Activated naive CD8-positive, alpha-beta T cell treated with anti-CD3 and anti-CD28 coated beads, Interleukin-2, amount 50 U/mL, for 24 hours (primary cell): ENCODE results near the gene HTR1E.
"Not testable (repeated sequence)": the region's sequence is repeated elsewhere in the genome, so short reads cannot be mapped to it uniquely, and the experiment has no call there.

ENCODE experiments used
- ATAC-seq: fragments of 150-1000 bp; cut with Tn5 transposase; one replicate; pipeline ENCODE4 v1.10.0; 2021
- DNase-seq: peaks from one replicate; pipeline ENCODE4 v3.0.0; 2021
- H3K27ac Mint-ChIP-seq: one replicate; pipeline ENCODE4 v1.8.0; 2021; ENCODE audit warnings: mild to moderate bottlenecking, mixed read lengths
- H3K27me3 Mint-ChIP-seq: one replicate; pipeline ENCODE4 v1.8.0; 2021; ENCODE audit warnings: mixed read lengths
- H3K36me3 Mint-ChIP-seq: one replicate; pipeline ENCODE4 v1.8.0; 2021; ENCODE audit warnings: low read depth, mixed read lengths
- H3K4me1 Mint-ChIP-seq: one replicate; pipeline ENCODE4 v1.8.0; 2021; ENCODE audit warnings: mixed read lengths
- H3K4me3 Mint-ChIP-seq: one replicate; pipeline ENCODE4 v1.8.0; 2021; ENCODE audit warnings: mild to moderate bottlenecking, moderate library complexity, mixed read lengths
- H3K9me3 Mint-ChIP-seq: one replicate; pipeline ENCODE4 v1.8.0; 2021; ENCODE audit warnings: mixed read lengths

Gene HTR1E

DNA sequence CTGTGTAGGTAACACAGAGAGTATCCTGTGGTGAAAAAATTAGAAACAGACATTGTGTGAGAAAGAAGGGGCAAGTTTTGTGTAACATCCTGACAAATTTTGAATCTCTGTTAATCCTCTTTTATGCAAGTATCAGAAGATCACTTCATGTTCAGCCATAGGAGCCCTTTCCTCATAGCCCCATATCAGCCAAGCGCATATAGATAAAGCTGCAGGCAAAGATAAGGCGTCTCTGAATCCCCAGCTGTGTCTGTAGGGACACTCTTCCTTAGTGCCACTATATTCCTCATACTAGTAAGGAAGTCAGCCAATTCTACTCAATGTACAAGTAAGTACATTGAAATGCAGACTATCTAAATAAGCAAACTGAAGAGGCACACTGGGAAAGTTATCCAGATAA, 22.3 kb downstream of the HTR1E start:
- ATAC-seq (no peak), DNase-seq (no peak)
- no peak overlapping the region for H3K27ac Mint-ChIP-seq
- H3K36me3 Mint-ChIP-seq = no peaks in the 10 kb centered on the region
- H3K27me3 Mint-ChIP-seq = peaks cover 3% of the 10 kb centered on the region
- no peaks in the 10 kb centered on the region for H3K4me1 Mint-ChIP-seq
- H3K9me3 Mint-ChIP-seq = no peaks in the 10 kb centered on the region
- H3K4me3 Mint-ChIP-seq = no peak overlapping the region

DNA sequence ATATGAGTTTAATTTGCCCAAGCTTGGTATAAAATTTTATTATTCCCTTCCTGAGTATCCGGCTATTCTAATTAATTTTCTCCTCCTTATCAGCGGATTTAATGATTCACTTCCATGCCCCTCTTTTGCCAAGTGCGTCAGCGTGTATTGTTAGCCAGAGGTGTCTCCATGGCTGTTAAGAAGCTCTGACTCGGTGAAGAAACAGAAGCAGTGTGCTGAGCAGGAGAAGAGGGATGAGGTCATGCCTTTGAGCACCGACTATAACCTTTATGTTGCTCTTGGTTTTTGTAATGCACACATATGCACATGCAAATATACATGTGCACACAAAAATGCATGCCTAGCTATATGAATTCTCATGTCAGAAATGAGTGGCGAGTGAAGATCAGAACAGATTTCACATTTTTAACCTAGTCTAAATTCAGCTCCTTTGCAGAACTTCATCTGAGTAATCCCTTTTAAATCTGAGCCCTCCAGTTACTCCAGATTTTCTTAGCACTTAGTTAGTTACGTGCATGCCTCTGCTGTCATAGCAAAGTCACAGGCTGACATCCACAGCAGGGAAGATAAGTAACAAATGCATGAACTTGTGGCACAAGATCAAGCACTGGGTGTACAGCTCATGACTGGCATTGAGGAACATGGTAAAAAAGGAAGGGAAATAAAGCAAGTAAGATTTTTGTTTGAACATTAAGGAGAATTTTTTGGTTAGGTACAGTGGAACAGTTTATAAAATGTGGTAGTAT, 24.3 kb downstream of the HTR1E start:
- ATAC-seq = no peak

DNA sequence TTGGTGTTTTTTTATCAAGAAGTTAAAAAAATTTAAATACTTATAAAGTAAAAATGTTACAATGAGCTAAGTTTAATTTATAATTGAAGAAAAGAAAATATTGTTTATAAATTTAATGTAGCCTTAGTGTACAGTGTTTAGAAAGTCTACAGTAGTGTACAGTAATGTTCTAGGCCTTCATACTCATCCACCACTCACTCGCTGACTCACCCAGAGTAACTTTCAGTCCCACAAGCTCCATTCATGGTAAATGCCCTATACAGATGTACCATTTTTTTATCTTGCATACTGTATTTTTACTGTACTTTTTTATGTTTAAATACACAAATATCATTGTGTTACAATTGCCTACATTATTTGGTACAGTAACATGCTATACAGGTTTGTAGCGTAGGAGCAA, 26.0 kb downstream of the HTR1E start:
- Mint-ChIP-seq H3K27ac (no peak overlapping the region), H3K36me3 (no peaks in the 10 kb centered on the region), H3K4me3 (no peak overlapping the region), H3K9me3 (no peaks in the 10 kb centered on the region), H3K4me1 (no peaks in the 10 kb centered on the region), H3K27me3 (peaks cover 7% of the 10 kb centered on the region)
- DNase-seq = no peak
- ATAC-seq = no peak

More for the DNA sequence above, 24.3 kb downstream of the HTR1E start:
- DNase-seq = no peak
- no peaks in the 10 kb centered on the region for H3K36me3 Mint-ChIP-seq
- peaks cover 7% of the 10 kb centered on the region for H3K27me3 Mint-ChIP-seq
- H3K4me3 Mint-ChIP-seq = no peak overlapping the region
- no peaks in the 10 kb centered on the region for H3K9me3 Mint-ChIP-seq
- no peak overlapping the region for H3K27ac Mint-ChIP-seq
- H3K4me1 Mint-ChIP-seq = no peaks in the 10 kb centered on the region

DNA sequence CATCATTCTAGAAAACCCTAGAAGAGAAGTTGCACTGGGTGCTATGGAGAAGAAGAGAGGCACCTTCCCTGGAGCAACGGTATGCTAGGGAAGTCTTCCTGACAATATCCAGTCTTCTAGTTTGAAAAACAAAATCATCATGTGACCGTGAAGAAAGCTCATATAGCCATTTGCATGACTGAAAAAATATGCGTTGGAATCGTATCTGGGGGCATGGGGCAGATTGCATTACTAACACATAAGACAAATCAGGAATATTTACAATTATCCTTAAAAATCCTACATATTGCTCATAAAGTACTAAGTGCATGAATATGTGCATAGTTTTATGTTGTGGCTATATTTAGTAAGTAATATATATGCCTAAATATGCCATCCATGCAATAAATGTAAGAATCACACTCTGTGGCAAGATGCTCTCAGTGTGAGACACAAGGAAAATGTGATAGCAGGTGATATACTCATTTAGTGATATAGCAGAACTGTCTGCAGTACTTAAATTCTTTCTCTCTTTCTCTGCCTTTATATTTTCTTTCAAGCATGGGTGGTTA, 26.8 kb downstream of the HTR1E start:
- H3K27me3 Mint-ChIP-seq = peaks cover 7% of the 10 kb centered on the region
- ATAC-seq = no peak
- H3K36me3 Mint-ChIP-seq = no peaks in the 10 kb centered on the region
- no peak for DNase-seq
- no peak overlapping the region for H3K27ac Mint-ChIP-seq
- no peaks in the 10 kb centered on the region for H3K4me1 Mint-ChIP-seq
- H3K9me3 Mint-ChIP-seq = no peaks in the 10 kb centered on the region
- H3K4me3 Mint-ChIP-seq = no peak overlapping the region

DNA sequence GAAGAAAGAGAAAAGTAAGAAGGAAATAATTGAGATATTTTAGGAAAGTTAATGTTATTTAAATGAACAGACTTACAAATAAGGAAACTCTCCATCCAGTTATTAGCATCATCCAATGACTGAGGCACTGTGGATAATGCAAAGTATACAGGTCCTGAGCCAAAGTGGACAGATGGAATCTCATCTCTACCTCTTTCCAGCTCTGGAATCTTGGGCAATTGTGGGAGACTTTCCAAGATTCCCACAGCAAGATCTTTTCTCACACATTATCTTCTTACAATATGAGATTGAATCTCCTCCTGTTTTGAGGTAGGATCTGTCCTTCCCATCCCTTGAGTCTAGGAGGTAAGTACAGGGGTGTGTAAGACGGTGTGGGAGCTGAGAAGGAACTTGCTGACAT, 28.9 kb downstream of the HTR1E start:
- Mint-ChIP-seq H3K36me3 (no peaks in the 10 kb centered on the region), H3K27me3 (peaks cover 7% of the 10 kb centered on the region), H3K4me1 (no peaks in the 10 kb centered on the region), H3K9me3 (no peaks in the 10 kb centered on the region), H3K27ac (no peak overlapping the region), H3K4me3 (no peak overlapping the region)
- ATAC-seq (no peak), DNase-seq (no peak)

DNA sequence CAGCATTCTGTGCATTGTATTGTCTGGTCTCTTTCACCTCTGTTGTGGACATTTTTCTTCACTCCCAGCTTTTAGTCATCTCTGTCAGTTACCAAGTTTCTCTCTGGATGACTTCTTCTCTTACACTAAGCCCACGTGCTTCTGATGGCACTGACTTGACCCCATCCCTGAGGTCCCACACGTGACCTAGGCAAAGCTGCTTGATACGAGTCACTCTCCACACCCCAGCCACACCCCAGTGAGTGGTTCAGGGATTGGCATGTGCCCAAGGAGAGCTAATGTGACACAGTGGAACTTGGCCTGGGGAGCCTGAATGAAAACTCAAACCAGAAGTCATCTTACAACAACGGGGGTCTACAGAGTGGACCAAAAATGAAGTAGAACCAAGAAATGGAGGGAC, 32.2 kb downstream of the HTR1E start:
- Mint-ChIP-seq H3K9me3 (no peaks in the 10 kb centered on the region), H3K4me3 (no peak overlapping the region), H3K4me1 (no peaks in the 10 kb centered on the region), H3K36me3 (no peaks in the 10 kb centered on the region), H3K27me3 (peaks cover 4% of the 10 kb centered on the region), H3K27ac (no peak overlapping the region)
- DNase-seq = no peak
- ATAC-seq = no peak

DNA sequence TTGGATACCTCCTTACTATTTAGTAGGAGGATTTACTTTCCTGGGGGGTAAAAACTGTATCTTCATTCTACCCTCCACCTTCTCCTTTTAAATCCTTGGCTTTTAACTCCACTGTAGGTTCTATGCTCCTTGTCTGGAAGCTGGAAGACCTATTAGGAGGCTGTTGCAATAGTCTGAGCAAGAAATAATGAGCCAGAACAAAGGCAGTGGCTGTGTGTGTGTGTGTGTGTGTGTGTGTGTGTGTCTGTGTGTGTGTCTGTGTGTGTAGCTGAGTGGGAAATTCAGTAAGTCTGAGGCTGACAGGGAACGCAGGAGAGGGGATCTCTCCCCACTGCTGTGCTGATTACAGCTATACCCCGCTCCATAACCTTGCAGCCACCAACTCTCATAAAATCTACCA, 35.8 kb downstream of the HTR1E start:
- Mint-ChIP-seq H3K9me3 (no peaks in the 10 kb centered on the region), H3K4me1 (no peaks in the 10 kb centered on the region), H3K27ac (no peak overlapping the region), H3K36me3 (no peaks in the 10 kb centered on the region), H3K4me3 (no peak overlapping the region), H3K27me3 (peaks cover 3% of the 10 kb centered on the region)
- ATAC-seq (no peak), DNase-seq (no peak)

DNA sequence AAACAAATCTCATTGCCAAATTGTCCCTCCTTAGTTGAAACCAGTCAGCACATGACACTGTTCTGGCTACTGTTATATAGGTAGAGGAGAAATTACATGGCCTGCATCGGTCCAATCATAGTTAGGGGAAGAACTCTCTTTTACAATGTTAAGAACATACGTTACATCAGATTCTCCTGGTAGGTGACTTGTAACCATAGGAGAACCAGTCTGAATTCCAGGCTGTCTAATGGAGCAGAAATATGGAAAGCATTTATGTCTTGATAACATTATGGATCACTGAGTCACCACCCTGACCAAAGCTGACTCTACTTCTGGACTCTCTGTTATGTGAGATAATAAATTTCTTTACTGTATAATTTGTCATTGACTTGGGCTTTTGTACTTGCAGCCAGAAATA, 40.9 kb downstream of the HTR1E start:
- Mint-ChIP-seq H3K27me3 (peaks cover 3% of the 10 kb centered on the region), H3K4me3 (no peak overlapping the region), H3K27ac (no peak overlapping the region), H3K4me1 (no peaks in the 10 kb centered on the region), H3K9me3 (no peaks in the 10 kb centered on the region), H3K36me3 (no peaks in the 10 kb centered on the region)
- DNase-seq = no peak
- ATAC-seq = no peak

DNA sequence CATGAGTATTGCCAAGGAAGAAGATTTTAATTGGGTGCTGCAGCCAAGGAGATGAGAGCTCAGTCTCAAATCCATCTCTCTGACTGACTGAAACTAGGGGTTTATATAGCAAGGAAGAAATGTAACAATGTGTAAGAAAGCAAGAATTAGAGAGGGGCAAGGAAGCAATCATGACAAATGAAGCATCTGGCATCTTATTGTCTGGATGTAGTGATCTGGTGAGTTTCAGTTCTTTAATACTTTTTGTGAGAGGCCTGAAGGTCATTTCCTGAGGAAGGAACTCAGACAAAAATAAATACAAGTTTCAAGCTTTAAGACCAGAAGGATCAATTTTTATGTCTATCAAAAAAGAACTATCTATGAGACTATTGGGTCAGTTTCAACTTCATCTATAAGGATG, 64.2 kb downstream of the HTR1E start:
- ATAC-seq (no peak), DNase-seq (no peak)
- Mint-ChIP-seq H3K4me3 (no peak overlapping the region), H3K27ac (no peak overlapping the region), H3K36me3 (no peaks in the 10 kb centered on the region), H3K27me3 (peaks cover 6% of the 10 kb centered on the region), H3K4me1 (no peaks in the 10 kb centered on the region), H3K9me3 (peaks cover 19% of the 10 kb centered on the region)

DNA sequence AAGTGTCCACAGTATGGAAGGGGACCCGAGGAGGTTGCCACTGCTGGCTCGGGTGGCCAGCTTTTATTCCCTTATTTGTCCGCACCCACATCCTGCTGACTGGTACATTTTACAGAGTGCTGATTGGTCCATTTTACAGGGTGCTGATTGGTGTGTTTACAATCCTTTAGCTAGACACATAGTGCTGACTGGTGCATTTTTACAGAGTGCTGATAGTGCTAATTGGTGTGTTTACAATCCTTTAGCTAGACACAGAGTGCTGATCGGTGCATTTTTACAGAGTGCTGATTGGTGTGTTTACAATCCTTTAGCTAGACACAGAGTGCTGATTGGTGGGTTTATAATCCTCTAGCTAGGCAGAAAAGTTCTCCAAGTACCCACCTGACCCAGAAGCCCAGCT, 65.1 kb downstream of the HTR1E start:
- ATAC-seq, H3K4me1 Mint-ChIP-seq, H3K27ac Mint-ChIP-seq, H3K27me3 Mint-ChIP-seq, H3K4me3 Mint-ChIP-seq, H3K36me3 Mint-ChIP-seq, DNase-seq: not testable (repeated sequence)
- peaks cover 21% of the 10 kb centered on the region for H3K9me3 Mint-ChIP-seq

DNA sequence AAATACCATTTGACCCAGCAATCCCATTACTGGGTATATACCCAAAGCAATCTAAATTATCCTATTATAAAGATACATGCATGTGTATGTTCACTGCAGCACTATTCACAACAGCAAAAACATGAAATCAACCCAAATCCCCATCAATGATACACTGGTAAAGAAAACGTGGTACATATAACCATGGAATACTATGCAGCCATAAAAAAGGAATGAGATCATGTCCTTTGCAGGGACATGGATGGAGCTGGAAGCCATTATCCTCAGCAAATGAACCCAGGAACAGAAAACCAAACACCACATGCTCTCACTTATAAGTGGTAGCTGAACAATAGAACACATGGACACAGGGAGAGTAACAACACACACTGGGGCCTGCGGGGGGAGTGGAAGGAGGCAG, 69.2 kb downstream of the HTR1E start:
- H3K27me3 Mint-ChIP-seq, H3K36me3 Mint-ChIP-seq, DNase-seq, ATAC-seq, H3K27ac Mint-ChIP-seq, H3K4me1 Mint-ChIP-seq, H3K4me3 Mint-ChIP-seq: not testable (repeated sequence)
- peaks cover 16% of the 10 kb centered on the region for H3K9me3 Mint-ChIP-seq

DNA sequence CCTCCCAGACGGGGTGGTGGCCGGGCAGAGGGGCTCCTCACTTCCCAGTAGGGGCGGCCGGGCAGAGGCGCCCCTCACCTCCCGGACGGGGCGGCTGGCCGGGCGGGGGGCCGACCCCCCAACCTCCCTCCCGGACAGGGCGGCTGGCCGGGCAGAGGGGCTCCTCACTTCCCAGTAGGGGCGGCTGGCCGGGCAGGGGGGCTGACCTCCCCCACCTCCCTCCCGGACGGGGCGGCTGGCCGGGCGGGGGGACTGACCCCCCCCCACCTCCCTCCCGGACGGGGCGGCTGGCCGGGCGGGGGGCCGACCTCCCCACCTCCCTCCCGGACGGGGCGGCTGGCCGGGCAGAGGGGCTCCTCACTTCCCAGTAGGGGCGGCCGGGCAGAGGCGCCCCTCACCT, 72.3 kb downstream of the HTR1E start:
- H3K4me1 Mint-ChIP-seq, H3K27ac Mint-ChIP-seq, H3K4me3 Mint-ChIP-seq, H3K36me3 Mint-ChIP-seq, H3K27me3 Mint-ChIP-seq, ATAC-seq, DNase-seq, H3K9me3 Mint-ChIP-seq: not testable (repeated sequence)

DNA sequence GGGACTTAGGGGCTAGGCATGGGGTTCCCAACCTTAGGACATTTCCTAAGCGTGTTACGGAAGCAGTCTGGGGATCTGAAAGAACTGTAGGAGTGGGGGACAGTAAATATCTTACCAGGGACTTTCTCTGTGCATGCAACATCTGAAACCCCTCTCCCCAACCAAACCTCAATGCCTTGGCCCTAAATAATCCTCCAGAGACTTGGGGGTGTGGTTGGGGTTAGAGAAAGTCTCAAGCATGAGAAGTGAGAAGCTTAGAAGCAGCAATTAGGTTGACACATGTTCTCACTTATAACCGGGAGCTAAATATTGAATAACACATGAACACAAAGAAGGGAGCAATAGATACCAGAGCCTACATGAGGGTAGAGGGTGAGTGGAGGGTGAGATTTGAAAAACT, 74.7 kb downstream of the HTR1E start:
- Mint-ChIP-seq H3K27ac (no peak overlapping the region), H3K4me3 (no peak overlapping the region), H3K4me1 (no peaks in the 10 kb centered on the region), H3K9me3 (no peaks in the 10 kb centered on the region), H3K27me3 (no peaks in the 10 kb centered on the region), H3K36me3 (no peaks in the 10 kb centered on the region)
- no peak for ATAC-seq
- no peak for DNase-seq

DNA sequence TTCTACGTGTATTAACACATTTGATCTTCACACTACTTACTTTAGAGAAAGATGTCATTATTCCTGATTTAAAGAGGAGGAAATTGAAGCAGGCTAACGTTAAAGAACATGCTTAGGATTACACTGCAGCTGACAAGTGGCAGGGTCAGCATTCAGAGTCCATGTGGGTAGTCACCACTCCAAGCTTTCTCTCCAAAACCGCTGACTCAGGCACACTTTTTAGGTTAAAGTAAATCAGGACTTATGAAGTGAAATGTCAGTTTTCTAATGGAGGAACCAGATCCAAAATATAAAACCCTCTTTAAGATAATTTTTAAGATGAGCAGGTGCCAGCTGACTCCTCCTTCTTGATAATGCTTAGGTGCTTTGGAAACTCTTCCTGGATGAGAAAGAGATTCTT, 75.4 kb downstream of the HTR1E start:
- no peaks in the 10 kb centered on the region for H3K36me3 Mint-ChIP-seq
- no peak overlapping the region for H3K4me3 Mint-ChIP-seq
- H3K27me3 Mint-ChIP-seq = no peaks in the 10 kb centered on the region
- ATAC-seq = no peak
- H3K9me3 Mint-ChIP-seq = no peaks in the 10 kb centered on the region
- DNase-seq = no peak
- H3K4me1 Mint-ChIP-seq = no peaks in the 10 kb centered on the region
- no peak overlapping the region for H3K27ac Mint-ChIP-seq

DNA sequence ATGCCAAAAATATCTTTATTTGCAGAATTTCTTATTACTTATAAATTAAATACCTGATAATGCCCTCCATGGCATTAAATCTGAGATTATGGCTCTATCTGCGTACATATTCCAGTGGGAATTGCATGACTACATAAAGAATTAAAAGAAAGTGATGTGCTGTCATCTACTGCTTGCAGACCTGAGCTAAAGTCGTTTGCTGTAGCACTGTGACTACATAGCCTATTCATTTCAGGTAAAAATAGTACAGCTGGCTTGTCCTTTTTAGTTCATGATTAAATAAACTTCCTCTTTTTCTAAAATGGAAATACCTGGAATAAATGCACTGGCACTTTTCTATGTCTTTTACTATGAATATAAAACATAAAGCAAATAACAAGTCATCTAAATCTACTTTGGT, 79.4 kb downstream of the HTR1E start:
- Mint-ChIP-seq H3K27ac (no peak overlapping the region), H3K27me3 (peaks cover 11% of the 10 kb centered on the region), H3K9me3 (no peaks in the 10 kb centered on the region), H3K36me3 (no peaks in the 10 kb centered on the region), H3K4me3 (no peak overlapping the region), H3K4me1 (no peaks in the 10 kb centered on the region)
- no peak for DNase-seq
- no peak for ATAC-seq

DNA sequence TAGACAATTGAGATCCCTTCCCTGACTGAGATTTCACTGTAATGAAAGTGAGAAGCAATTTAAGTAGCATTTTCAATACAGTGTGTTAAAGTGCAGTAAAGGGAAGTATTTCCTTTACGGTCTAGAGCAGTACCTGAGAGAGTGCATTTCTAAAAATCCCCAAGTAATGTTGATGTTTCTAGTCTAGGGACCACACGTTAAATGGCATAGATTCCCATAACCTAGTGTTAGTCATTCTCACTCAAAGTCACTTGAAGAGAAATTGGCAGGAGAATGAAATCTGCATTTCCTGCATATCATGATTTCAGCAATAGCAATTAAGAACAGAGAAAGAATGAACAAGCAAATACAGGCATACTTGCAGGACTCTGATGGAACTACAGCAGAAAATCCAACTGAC, 89.7 kb downstream of the HTR1E start:
- no peak for ATAC-seq

More for the DNA sequence above, 89.7 kb downstream of the HTR1E start:
- no peak overlapping the region for H3K4me3 Mint-ChIP-seq
- DNase-seq = no peak
- H3K9me3 Mint-ChIP-seq = no peaks in the 10 kb centered on the region
- H3K36me3 Mint-ChIP-seq = no peaks in the 10 kb centered on the region
- no peaks in the 10 kb centered on the region for H3K27me3 Mint-ChIP-seq
- H3K27ac Mint-ChIP-seq = no peak overlapping the region
- no peaks in the 10 kb centered on the region for H3K4me1 Mint-ChIP-seq
